ENCODE data around the gene SMARCA4.

DNA sequence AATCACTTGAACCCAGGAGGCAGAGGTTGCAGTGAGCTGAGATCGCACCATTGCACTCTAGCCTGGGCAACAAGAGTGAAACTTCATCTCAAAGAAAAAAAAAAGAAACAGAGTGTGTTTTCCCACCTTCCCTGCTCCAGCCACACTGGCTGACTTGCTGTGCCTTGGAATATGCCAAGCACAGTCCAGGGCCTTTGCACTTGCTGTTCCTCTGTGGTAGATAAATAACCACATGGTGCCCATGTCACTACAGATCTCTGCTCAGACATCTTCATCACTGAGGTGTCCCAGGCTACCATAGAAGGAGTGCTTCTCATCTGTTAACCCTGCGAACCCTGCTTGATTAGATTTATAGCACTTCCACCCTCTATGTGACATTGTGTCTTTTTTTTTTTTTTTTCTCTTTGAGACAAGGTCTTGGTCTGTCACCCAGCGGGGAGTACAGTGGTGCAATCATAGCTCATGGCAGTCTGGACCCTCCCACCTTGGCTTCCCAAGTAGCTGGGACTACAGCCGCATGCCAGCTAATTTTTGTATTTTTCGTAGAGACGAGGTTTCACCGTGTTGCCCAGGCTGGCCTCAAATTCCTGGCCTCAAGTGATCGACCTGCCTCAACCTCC lies 10.4 kb downstream of the SMARCA4 start:
- TF ChIP-seq, protein P1, sequence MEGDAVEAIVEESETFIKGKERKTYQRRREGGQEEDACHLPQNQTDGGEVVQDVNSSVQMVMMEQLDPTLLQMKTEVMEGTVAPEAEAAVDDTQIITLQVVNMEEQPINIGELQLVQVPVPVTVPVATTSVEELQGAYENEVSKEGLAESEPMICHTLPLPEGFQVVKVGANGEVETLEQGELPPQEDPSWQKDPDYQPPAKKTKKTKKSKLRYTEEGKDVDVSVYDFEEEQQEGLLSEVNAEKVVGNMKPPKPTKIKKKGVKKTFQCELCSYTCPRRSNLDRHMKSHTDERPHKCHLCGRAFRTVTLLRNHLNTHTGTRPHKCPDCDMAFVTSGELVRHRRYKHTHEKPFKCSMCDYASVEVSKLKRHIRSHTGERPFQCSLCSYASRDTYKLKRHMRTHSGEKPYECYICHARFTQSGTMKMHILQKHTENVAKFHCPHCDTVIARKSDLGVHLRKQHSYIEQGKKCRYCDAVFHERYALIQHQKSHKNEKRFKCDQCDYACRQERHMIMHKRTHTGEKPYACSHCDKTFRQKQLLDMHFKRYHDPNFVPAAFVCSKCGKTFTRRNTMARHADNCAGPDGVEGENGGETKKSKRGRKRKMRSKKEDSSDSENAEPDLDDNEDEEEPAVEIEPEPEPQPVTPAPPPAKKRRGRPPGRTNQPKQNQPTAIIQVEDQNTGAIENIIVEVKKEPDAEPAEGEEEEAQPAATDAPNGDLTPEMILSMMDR (conservative IDR thresholded peaks at IDR 0.05; ENCODE audit: low read length): no peak
- no peak for TF ChIP-seq EZH2phosphoT487 (IDR thresholded peaks at IDR 0.05; ENCODE audit: borderline replicate concordance)

Measured in Loucy (cell line).